Activated T-helper 1 cell treated with anti-CD3 and anti-CD28 coated beads, Interleukin-2, amount 50 U/mL, for 16 hours (primary cell): ENCODE measurements around the gene PEX14.

Experiments used
- DNase-seq, 2 donors: peaks; one replicate each; pipeline ENCODE4 v3.0.0-alpha.2; 2020; ENCODE audit warnings: low read depth in 1 of 2, low spot score in 1 of 2

Gene PEX14

GRCh38 chr1:10644307-10645128, 169.8 kb downstream of the PEX14 start:
- DNase-seq = no peak

- no peak for DNase-seq
These were observed 171.7 kb downstream of the PEX14 start for GRCh38 chr1:10646347-10646861.

- DNase-seq = no peak
These were observed 172.8 kb downstream of the PEX14 start for GRCh38 chr1:10647414-10648170.

- DNase-seq = no peak
These were observed 174.2 kb downstream of the PEX14 start for GRCh38 chr1:10648689-10649516.

GRCh38 chr1:10649517-10650201, 174.9 kb downstream of the PEX14 start:
- no peak for DNase-seq

GRCh38 chr1:10650556-10651388, 176.0 kb downstream of the PEX14 start:
- DNase-seq = no peak

GRCh38 chr1:10651389-10651766, 176.6 kb downstream of the PEX14 start:
- no peak for DNase-seq

- DNase-seq = no peak
These were observed 177.0 kb downstream of the PEX14 start for GRCh38 chr1:10651793-10652192.

- no peak for DNase-seq
These were observed 177.9 kb downstream of the PEX14 start for GRCh38 chr1:10652626-10653025.

- DNase-seq = no peak
These were observed 178.8 kb downstream of the PEX14 start for GRCh38 chr1:10653370-10654125.

- no peak for DNase-seq
These were observed 180.3 kb downstream of the PEX14 start for GRCh38 chr1:10655002-10655401.

GRCh38 chr1:10656431-10656830, 181.7 kb downstream of the PEX14 start:
- no peak for DNase-seq

- no peak for DNase-seq
These were observed 182.5 kb downstream of the PEX14 start for GRCh38 chr1:10657088-10657847.

GRCh38 chr1:10658396-10659066, 183.8 kb downstream of the PEX14 start:
- no peak for DNase-seq

GRCh38 chr1:10659218-10659617, 184.5 kb downstream of the PEX14 start:
- no peak for DNase-seq

GRCh38 chr1:10659646-10660540, 185.1 kb downstream of the PEX14 start:
- DNase-seq = no peak

- DNase-seq = no peak
These were observed 186.7 kb downstream of the PEX14 start for GRCh38 chr1:10661453-10661852.
